Astrocyte (in vitro differentiated cells and primary cell): Measurements from ENCODE around the gene TSPAN4. TPM values are rescaled to one million over a fixed set of nuclear protein-coding genes. Genes with fewer than 3 reads are reported as not detected.

ENCODE experiments used
- DNase-seq: peaks from one replicate; pipeline ENCODE4 v3.0.0-alpha.2; 2010; ENCODE audit warnings: low read depth
- FAIRE-seq: peaks from 2 replicates; lab custom pipeline; 2011; peaks lifted over from hg19 to GRCh38; lab: Jason Lieb, UNC
- H2AFZ ChIP-seq: 2 replicates; pipeline ENCODE4 v1.6.0; 2012; ENCODE audit warnings: low read depth, low read length, inconsistent platforms
- H3K27ac ChIP-seq: 2 replicates; pipeline ENCODE4 v1.5.1; 2011; ENCODE audit warnings: low read depth, low read length, inconsistent platforms
- H3K27me3 ChIP-seq: 2 replicates; pipeline ENCODE4 v1.6.0; 2011; ENCODE audit warnings: low read length, inconsistent platforms; ENCODE audit not compliant: insufficient read depth
- H3K36me3 ChIP-seq: 2 replicates; pipeline ENCODE4 v1.5.1; 2011; ENCODE audit warnings: low read length, inconsistent platforms; ENCODE audit not compliant: insufficient read depth
- H3K4me1 ChIP-seq: 2 replicates; pipeline ENCODE4 v1.5.1; 2011; ENCODE audit warnings: low read length, inconsistent platforms; ENCODE audit not compliant: insufficient read depth
- H3K4me2 ChIP-seq: 2 replicates; pipeline ENCODE4 v1.6.0; 2012; ENCODE audit warnings: low read length, inconsistent platforms
- H3K4me3 ChIP-seq: 2 replicates; pipeline ENCODE4 v1.5.1; 2011; ENCODE audit warnings: low read depth, mild to moderate bottlenecking, low read length, inconsistent platforms; ENCODE audit not compliant: insufficient read depth
- H3K79me2 ChIP-seq: 2 replicates; pipeline ENCODE4 v1.6.0; 2012; ENCODE audit warnings: mild to moderate bottlenecking, low read length, inconsistent platforms; ENCODE audit not compliant: insufficient read depth
- H3K9ac ChIP-seq: 2 replicates; pipeline ENCODE4 v1.6.0; 2012; ENCODE audit warnings: mild to moderate bottlenecking, low read length, inconsistent platforms
- H3K9me3 ChIP-seq: 2 replicates; pipeline ENCODE4 v1.5.1; 2012; ENCODE audit warnings: low read depth, mild to moderate bottlenecking, low read length, inconsistent platforms; ENCODE audit not compliant: insufficient read depth
- H4K20me1 ChIP-seq: 2 replicates; pipeline ENCODE4 v1.6.0; 2012; ENCODE audit warnings: low read length, inconsistent platforms; ENCODE audit not compliant: insufficient read depth
- H3K27ac Mint-ChIP-seq: one replicate; pipeline ENCODE4 v1.8.0; 2021; ENCODE audit warnings: mild to moderate bottlenecking, mixed read lengths; ENCODE audit not compliant: unreplicated experiment
- H3K27me3 Mint-ChIP-seq: one replicate; pipeline ENCODE4 v1.8.0; 2021; ENCODE audit warnings: low read depth, mixed read lengths; ENCODE audit not compliant: unreplicated experiment
- H3K36me3 Mint-ChIP-seq: one replicate; pipeline ENCODE4 v1.8.0; 2021; ENCODE audit warnings: low read depth, mixed read lengths; ENCODE audit not compliant: unreplicated experiment
- H3K4me1 Mint-ChIP-seq: one replicate; pipeline ENCODE4 v1.8.0; 2021; ENCODE audit warnings: low read depth, mixed read lengths; ENCODE audit not compliant: unreplicated experiment
- H3K4me3 Mint-ChIP-seq: one replicate; pipeline ENCODE4 v1.8.0; 2021; ENCODE audit warnings: mild to moderate bottlenecking, moderate library complexity, mixed read lengths; ENCODE audit not compliant: unreplicated experiment
- H3K9me3 Mint-ChIP-seq: one replicate; pipeline ENCODE4 v1.8.0; 2021; ENCODE audit warnings: mild to moderate bottlenecking, mixed read lengths; ENCODE audit not compliant: unreplicated experiment
- EZH2 ChIP-seq: IDR thresholded peaks from 2 replicates; pipeline ENCODE4 v1.6.1; 2012; ENCODE audit warnings: mild to moderate bottlenecking, low read length, inconsistent platforms; ENCODE audit not compliant: insufficient read depth
- total RNA-seq: library from RNA; stranded (reverse); gene quantifications from 2 replicates; pipeline ENCODE4 v1.2.1, GENCODE V29; 2021
- TF ChIP-seq, protein P1 (sequence below): IDR thresholded peaks from 2 replicates; pipeline ENCODE4 v1.5.1; 2011; ENCODE audit warnings: low read depth, mild to moderate bottlenecking, inconsistent platforms, low read length, moderate library complexity; ENCODE audit not compliant: insufficient read depth

TSPAN4 gene
- total RNA-seq, 1 donor from 2014 or later: 69.5 TPM

DNA sequence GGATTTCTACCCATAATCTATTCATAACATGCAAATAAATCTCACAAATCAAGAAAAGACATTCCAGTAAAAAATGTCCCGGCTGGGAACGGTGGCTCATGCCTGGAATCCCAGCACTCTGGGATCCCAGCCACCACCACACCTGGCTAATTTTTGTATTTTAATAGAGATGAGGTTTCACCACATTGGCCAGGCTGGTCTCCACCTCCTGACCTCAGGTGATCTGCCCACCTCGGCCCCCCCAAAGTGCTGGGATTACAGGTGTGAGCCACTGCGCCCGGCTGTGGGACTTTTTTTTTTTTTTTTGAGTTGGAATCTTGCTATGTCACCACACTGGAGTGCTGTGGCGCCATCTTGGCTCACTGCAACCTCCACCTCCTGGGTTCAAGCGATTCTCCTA lies 63.3 kb downstream of the TSPAN4 start:
- Mint-ChIP-seq H3K4me3 (no peak overlapping the region), H3K27me3 (no peaks in the 10 kb centered on the region), H3K4me1 (peaks cover 4% of the 10 kb centered on the region), H3K9me3 (no peaks in the 10 kb centered on the region), H3K36me3 (peaks cover 15% of the 10 kb centered on the region), H3K27ac (no peak overlapping the region)
- TF ChIP-seq, protein P1, sequence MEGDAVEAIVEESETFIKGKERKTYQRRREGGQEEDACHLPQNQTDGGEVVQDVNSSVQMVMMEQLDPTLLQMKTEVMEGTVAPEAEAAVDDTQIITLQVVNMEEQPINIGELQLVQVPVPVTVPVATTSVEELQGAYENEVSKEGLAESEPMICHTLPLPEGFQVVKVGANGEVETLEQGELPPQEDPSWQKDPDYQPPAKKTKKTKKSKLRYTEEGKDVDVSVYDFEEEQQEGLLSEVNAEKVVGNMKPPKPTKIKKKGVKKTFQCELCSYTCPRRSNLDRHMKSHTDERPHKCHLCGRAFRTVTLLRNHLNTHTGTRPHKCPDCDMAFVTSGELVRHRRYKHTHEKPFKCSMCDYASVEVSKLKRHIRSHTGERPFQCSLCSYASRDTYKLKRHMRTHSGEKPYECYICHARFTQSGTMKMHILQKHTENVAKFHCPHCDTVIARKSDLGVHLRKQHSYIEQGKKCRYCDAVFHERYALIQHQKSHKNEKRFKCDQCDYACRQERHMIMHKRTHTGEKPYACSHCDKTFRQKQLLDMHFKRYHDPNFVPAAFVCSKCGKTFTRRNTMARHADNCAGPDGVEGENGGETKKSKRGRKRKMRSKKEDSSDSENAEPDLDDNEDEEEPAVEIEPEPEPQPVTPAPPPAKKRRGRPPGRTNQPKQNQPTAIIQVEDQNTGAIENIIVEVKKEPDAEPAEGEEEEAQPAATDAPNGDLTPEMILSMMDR: no peak
- no peak for TF ChIP-seq EZH2
- Histone ChIP-seq H3K9ac (no peak overlapping the region), H3K27ac (no peak overlapping the region), H4K20me1 (peaks cover 35% of the 10 kb centered on the region), H2AFZ (no peak overlapping the region), H3K79me2 (peaks cover 32% of the 10 kb centered on the region), H3K4me3 (no peak overlapping the region), H3K9me3 (no peaks in the 10 kb centered on the region), H3K4me2 (no peak overlapping the region), H3K27me3 (no peaks in the 10 kb centered on the region), H3K36me3 (peaks cover 13% of the 10 kb centered on the region), H3K4me1 (peaks cover 4% of the 10 kb centered on the region)
- FAIRE-seq (no peak), DNase-seq (no peak)

DNA sequence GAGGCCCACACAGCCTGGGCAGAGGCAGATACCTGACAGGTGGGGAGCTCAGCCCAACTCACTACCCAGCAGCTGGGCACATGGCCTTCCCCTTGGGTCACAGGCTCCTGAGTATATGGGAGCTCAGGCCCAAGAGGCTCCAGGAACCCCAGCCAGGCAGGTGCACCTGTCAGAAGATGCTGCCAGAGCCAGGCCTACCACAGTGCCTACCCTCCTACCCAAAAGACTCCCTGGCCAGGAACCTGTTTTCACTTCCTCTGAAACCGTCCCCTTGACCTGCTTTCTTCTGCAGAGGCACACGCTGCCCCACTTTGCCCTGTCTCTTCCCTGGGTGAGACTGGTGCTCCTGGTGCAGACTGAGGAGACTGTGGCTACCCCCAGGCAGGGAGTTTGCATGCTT lies 65.0 kb downstream of the TSPAN4 start:
- DNase-seq: no peak
- TF ChIP-seq, protein P1: no peak
- no peak for TF ChIP-seq EZH2
- H3K27me3 ChIP-seq: no peaks in the 10 kb centered on the region
- no peaks in the 10 kb centered on the region for H3K27me3 Mint-ChIP-seq
- H3K4me1 ChIP-seq: peaks cover 10% of the 10 kb centered on the region
- no peak overlapping the region for H3K27ac Mint-ChIP-seq
- H3K36me3 Mint-ChIP-seq: peaks cover 11% of the 10 kb centered on the region
- no peak overlapping the region for H3K4me3 Mint-ChIP-seq
- peaks cover 3% of the 10 kb centered on the region for H3K36me3 ChIP-seq
- no peaks in the 10 kb centered on the region for H3K9me3 Mint-ChIP-seq
- H3K4me1 Mint-ChIP-seq: peaks cover 8% of the 10 kb centered on the region
- H3K27ac ChIP-seq: no peak overlapping the region
- no peak overlapping the region for H3K4me2 ChIP-seq
- FAIRE-seq: no peak
- H3K9me3 ChIP-seq: no peaks in the 10 kb centered on the region
- peaks cover 32% of the 10 kb centered on the region for H3K79me2 ChIP-seq
- H4K20me1 ChIP-seq: peaks cover 27% of the 10 kb centered on the region
- H3K9ac ChIP-seq: no peak overlapping the region
- no peak overlapping the region for H2AFZ ChIP-seq
- no peak overlapping the region for H3K4me3 ChIP-seq

DNA sequence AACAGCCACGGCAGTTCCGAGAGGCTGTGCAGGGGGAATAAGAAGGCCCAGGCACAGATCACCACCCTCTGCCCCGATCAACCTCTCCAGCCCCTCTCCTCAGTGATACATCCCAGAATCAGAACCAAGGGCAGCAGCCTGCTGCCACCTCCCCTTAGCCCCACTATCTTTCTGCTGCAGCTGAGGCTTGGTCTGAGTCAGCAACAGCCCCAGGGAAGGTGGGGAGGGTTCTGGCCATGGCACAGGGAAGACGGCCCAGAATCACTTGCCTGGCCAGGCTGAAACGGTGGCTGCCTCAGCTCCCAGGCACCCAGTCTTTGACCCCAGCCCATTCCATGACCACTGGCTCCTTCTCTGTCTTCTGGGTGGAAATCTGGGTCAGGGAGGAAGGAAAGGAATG lies 65.6 kb downstream of the TSPAN4 start:
- no peak overlapping the region for H3K4me3 ChIP-seq
- no peak overlapping the region for H3K9ac ChIP-seq
- H3K4me3 Mint-ChIP-seq: no peak overlapping the region
- peaks cover 32% of the 10 kb centered on the region for H3K79me2 ChIP-seq
- H2AFZ ChIP-seq: no peak overlapping the region
- H3K36me3 ChIP-seq: peaks cover 3% of the 10 kb centered on the region
- no peak overlapping the region for H3K4me2 ChIP-seq
- peaks cover 10% of the 10 kb centered on the region for H3K4me1 ChIP-seq
- no peaks in the 10 kb centered on the region for H3K27me3 Mint-ChIP-seq
- H3K9me3 Mint-ChIP-seq: no peaks in the 10 kb centered on the region
- no peak for TF ChIP-seq EZH2
- TF ChIP-seq, protein P1: no peak
- H3K36me3 Mint-ChIP-seq: peaks cover 11% of the 10 kb centered on the region
- no peak overlapping the region for H3K27ac Mint-ChIP-seq
- DNase-seq (no peak), FAIRE-seq (no peak)
- no peak overlapping the region for H3K27ac ChIP-seq
- no peaks in the 10 kb centered on the region for H3K9me3 ChIP-seq
- no peaks in the 10 kb centered on the region for H3K27me3 ChIP-seq
- peaks cover 27% of the 10 kb centered on the region for H4K20me1 ChIP-seq
- H3K4me1 Mint-ChIP-seq: peaks cover 8% of the 10 kb centered on the region
